ENCODE results near the gene SPAG7.
"Not testable (repeated sequence)": the region's sequence is repeated elsewhere in the genome, so short reads cannot be mapped to it uniquely, and the experiment has no call there.

SPAG7 gene

DNA sequence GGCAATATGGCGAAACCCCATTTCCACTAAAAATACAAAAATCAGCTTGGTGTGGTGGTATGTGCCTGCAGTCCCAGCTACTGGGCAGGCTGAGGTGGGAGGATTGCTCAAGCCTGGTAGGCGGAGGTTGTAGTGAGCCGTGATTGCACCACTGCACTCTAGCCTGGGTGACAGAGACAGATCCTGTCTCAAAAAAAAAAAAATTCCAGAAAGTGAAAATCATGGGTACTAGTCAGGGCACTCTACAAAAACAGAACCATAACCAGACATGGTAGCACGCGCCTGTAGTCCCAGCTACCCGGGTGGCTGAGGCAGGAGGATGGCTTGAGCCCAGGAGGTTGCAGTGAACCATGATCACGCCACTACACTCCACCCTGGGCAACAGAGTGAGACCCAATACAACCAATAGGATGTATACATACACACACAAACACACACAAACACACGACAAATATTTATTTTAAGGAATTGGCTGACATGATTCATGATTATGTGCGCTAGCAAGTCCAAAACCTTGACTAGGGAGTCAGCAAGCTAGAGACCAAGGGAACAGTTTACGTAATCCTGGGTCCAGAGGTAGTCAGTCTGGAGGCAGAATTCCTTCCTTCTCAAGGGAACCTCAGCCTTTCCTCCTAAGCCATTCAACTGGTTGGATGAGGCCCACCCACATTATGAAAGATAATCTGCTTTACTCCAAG lies 47.1 kb downstream of the SPAG7 start:
- H3K27me3 Mint-ChIP-seq (ENCODE audit: low read depth): no peaks in the 10 kb centered on the region
- no peak overlapping the region for H3K4me3 Mint-ChIP-seq
- no peak overlapping the region for H3K27ac Mint-ChIP-seq
- no peaks in the 10 kb centered on the region for H3K4me1 Mint-ChIP-seq (ENCODE audit: low read depth)
- H3K36me3 Mint-ChIP-seq (ENCODE audit: low read depth): peaks cover 4% of the 10 kb centered on the region
- no peaks in the 10 kb centered on the region for H3K9me3 Mint-ChIP-seq

DNA sequence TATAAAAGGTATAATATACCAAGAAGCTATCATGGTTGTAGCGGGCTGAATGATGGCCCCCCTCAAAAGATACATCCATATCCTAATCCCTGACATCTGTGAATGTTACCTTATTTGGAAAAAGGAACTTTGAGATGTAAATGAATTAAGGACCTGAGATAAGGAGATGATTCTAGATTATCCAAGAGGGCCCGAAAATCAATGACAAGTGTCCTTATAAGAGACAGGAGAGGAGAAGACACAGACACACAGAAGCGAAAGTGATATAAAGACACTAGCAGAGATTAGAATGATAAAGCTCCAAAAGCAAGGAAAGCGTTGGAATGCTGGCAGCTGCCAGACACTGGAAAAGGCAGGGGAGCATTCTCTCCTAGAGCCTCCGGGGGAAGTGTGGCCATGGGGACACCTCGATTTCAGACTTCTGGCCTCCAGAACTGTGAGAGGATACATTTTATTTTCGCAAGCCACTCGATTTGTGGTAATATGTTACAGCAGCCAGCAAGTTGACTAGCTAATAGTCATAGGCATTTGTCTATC lies 48.0 kb downstream of the SPAG7 start:
- no peaks in the 10 kb centered on the region for H3K4me1 Mint-ChIP-seq (ENCODE audit: low read depth)
- no peaks in the 10 kb centered on the region for H3K9me3 Mint-ChIP-seq
- H3K36me3 Mint-ChIP-seq (ENCODE audit: low read depth): peaks cover 4% of the 10 kb centered on the region
- no peak overlapping the region for H3K4me3 Mint-ChIP-seq
- no peak overlapping the region for H3K27ac Mint-ChIP-seq
- no peaks in the 10 kb centered on the region for H3K27me3 Mint-ChIP-seq (ENCODE audit: low read depth)

DNA sequence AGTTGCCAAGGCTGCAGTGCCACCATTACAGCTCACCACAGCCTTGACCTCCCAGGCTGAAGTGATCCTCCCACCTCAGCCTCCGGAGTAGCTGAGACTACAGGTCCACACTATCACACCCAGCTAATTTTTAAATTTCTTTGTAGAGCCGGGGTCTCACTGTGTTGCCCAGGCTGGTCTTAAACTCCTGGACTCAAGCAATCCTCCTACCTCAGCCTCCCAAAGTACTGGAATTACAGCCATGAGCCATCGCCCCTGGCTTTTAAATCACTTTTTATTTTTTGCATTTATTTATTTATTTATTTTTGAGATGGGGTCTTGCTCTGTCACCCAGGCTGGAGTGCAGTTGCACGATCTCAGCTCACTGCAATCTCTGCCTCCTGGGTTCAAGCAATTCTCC lies 53.1 kb downstream of the SPAG7 start:
- H3K4me1 Mint-ChIP-seq (ENCODE audit: low read depth); H3K27ac Mint-ChIP-seq; H3K36me3 Mint-ChIP-seq (ENCODE audit: low read depth); H3K9me3 Mint-ChIP-seq; H3K27me3 Mint-ChIP-seq (ENCODE audit: low read depth); H3K4me3 Mint-ChIP-seq: not testable (repeated sequence)

DNA sequence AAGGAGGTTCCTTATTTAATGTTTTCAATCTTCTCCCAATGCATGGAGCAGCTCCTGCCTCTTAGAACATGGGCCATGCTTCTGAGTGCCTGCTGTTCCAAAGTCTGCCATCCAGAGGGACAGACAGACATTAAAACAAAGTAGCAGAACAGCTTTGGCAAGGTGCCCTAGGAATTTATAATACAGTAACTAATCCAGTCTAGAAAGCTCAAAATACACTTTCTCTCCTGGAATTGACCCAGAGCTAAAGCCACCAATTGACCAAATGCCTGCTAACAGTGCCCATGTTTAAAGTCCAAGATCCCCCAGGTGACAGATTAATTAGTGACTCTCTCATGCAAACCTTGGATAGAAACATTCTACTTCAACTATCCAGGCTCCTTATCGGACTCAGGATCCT lies 53.6 kb downstream of the SPAG7 start:
- peaks cover 8% of the 10 kb centered on the region for H3K27me3 Mint-ChIP-seq (ENCODE audit: low read depth)
- H3K4me1 Mint-ChIP-seq (ENCODE audit: low read depth): peaks cover 2% of the 10 kb centered on the region
- H3K27ac Mint-ChIP-seq: no peak overlapping the region
- H3K9me3 Mint-ChIP-seq: no peaks in the 10 kb centered on the region
- no peak overlapping the region for H3K4me3 Mint-ChIP-seq
- no peaks in the 10 kb centered on the region for H3K36me3 Mint-ChIP-seq (ENCODE audit: low read depth)

All from T-helper 1 cell treated with Interleukin-12 subunit alpha and Interleukin-12 subunit beta and Interleukin-4 antibody, amounts not matched to agents 30 μg/mL and 1 μg/mL, for 36 hours (primary cell).